ENCODE data around the gene TAF8.

Gene TAF8

GRCh38 chr6:42095776-42096541, 45.6 kb downstream of the TAF8 start:
- DNase-seq (ENCODE audit: low read depth in 1 of 2, low spot score in 1 of 2): no peak
- Histone ChIP-seq H3K4me3 (replicated peaks; ENCODE audit: insufficient read depth, low read length) (no peak overlapping the region), H3K27me3 (ENCODE audit: insufficient read depth, poor library complexity, severe bottlenecking) (no peaks in the 10 kb centered on the region), H3K27ac (replicated peaks) (no peak overlapping the region)
- TF ChIP-seq POLR2AphosphoS5 (IDR thresholded peaks at IDR 0.05; ENCODE audit: low read depth) (no peak), CTCF (IDR thresholded peaks at IDR 0.05; ENCODE audit: insufficient read depth, low read length) (no peak), SPI1 (IDR thresholded peaks at IDR 0.05; ENCODE audit: borderline replicate concordance, low read depth) (no peak), GABPA (IDR thresholded peaks at IDR 0.05; ENCODE audit: low read depth) (no peak), REST (IDR thresholded peaks at IDR 0.05; ENCODE audit: insufficient replicate concordance, low read depth) (no peak)

GRCh38 chr6:42099340-42100028, 49.2 kb downstream of the TAF8 start:
- DNase-seq (ENCODE audit: low read depth in 1 of 2, low spot score in 1 of 2): no peak
- Histone ChIP-seq H3K27ac (replicated peaks) (no peak overlapping the region), H3K27me3 (ENCODE audit: insufficient read depth, poor library complexity, severe bottlenecking) (no peaks in the 10 kb centered on the region), H3K4me3 (replicated peaks; ENCODE audit: insufficient read depth, low read length) (no peak overlapping the region)
- TF ChIP-seq GABPA (IDR thresholded peaks at IDR 0.05; ENCODE audit: low read depth) (no peak), REST (IDR thresholded peaks at IDR 0.05; ENCODE audit: insufficient replicate concordance, low read depth) (no peak), SPI1 (IDR thresholded peaks at IDR 0.05; ENCODE audit: borderline replicate concordance, low read depth) (no peak), CTCF (IDR thresholded peaks at IDR 0.05; ENCODE audit: insufficient read depth, low read length) (no peak), POLR2AphosphoS5 (IDR thresholded peaks at IDR 0.05; ENCODE audit: low read depth) (no peak)

- Histone ChIP-seq H3K27me3 (ENCODE audit: insufficient read depth, poor library complexity, severe bottlenecking) (peaks cover 8% of the 10 kb centered on the region), H3K27ac (replicated peaks) (no peak overlapping the region), H3K4me3 (replicated peaks; ENCODE audit: insufficient read depth, low read length) (no peak overlapping the region)
- DNase-seq (ENCODE audit: low read depth in 1 of 2, low spot score in 1 of 2): no peak
- TF ChIP-seq SPI1 (IDR thresholded peaks at IDR 0.05; ENCODE audit: borderline replicate concordance, low read depth) (no peak), POLR2AphosphoS5 (IDR thresholded peaks at IDR 0.05; ENCODE audit: low read depth) (no peak), GABPA (IDR thresholded peaks at IDR 0.05; ENCODE audit: low read depth) (no peak), REST (IDR thresholded peaks at IDR 0.05; ENCODE audit: insufficient replicate concordance, low read depth) (no peak), CTCF (IDR thresholded peaks at IDR 0.05; ENCODE audit: insufficient read depth, low read length) (no peak)
These were observed 49.9 kb downstream of the TAF8 start for GRCh38 chr6:42100029-42100901.
